K562 (cell line): ENCODE data around the gene APLF. TPM values are rescaled to one million over a fixed set of nuclear protein-coding genes. Genes with fewer than 3 reads are reported as not detected.

Experiments
- BHLHE40 ChIP-seq: IDR thresholded peaks from 2 replicates; pipeline ENCODE4 v1.6.1; 2011; ENCODE audit warnings: low read length, improper control_type of control experiment
- CHD1 ChIP-seq: fragments of 200-600 bp; sonication (generic); IDR thresholded peaks from one replicate; pipeline ENCODE4 v1.6.1; 2012; ENCODE audit warnings: mild to moderate bottlenecking, moderate library complexity, low read length, inconsistent platforms
- FOXA1 ChIP-seq: fragments of 450-650 bp; IDR thresholded peaks from 2 replicates; pipeline ENCODE4 v1.6.1; 2016; ENCODE audit warnings: mild to moderate bottlenecking, borderline replicate concordance
- HNRNPUL1 ChIP-seq: fragments of 200-400 bp; formaldehyde crosslinking; IDR thresholded peaks from 2 replicates; pipeline ENCODE4 v1.6.1; 2017; ENCODE audit warnings: low read length
- IRF9 ChIP-seq: fragments of 450-650 bp; IDR thresholded peaks from 2 replicates; pipeline ENCODE4 v1.6.1; 2016; ENCODE audit warnings: missing biosample characterization, missing genetic modification characterization
- MYBL2 ChIP-seq, 2 experiments: fragments of 450-650 bp in 1 of 2; sonication (generic) in 1 of 2; formaldehyde crosslinking in 1 of 2; IDR thresholded peaks; 2 replicates each; pipeline versions ENCODE4 v1.6.1 to v1.8.1; 2017 to 2022; ENCODE audit warnings: borderline replicate concordance in 1 of 2, inconsistent platforms in 1 of 2, low read depth in 1 of 2, mild to moderate bottlenecking in 1 of 2, missing genetic modification reagents in 1 of 2, moderate library complexity in 1 of 2
- MYC ChIP-seq, 2 experiments: fragments of 250-450 bp in 1 of 2; sonication (Bioruptor Pico) in 1 of 2; IDR thresholded peaks; 2 replicates each; pipeline versions ENCODE4 v1.5.1 to v1.6.1; 2012 to 2021; ENCODE audit warnings: low read depth in 2 of 2, borderline replicate concordance in 1 of 2, improper control_type of control experiment in 1 of 2, low read length in 1 of 2, mild to moderate bottlenecking in 1 of 2, moderate library complexity in 1 of 2
- RHOXF2B ChIP-seq: fragments of 250-450 bp; sonication (Bioruptor Pico); conservative IDR thresholded peaks from 2 replicates; pipeline ENCODE4 v1.5.1; 2021
- SFPQ ChIP-seq: fragments of 200-400 bp; formaldehyde crosslinking; IDR thresholded peaks from 2 replicates; pipeline ENCODE4 v1.6.1; 2017; ENCODE audit warnings: mild to moderate bottlenecking, low read depth, low read length, moderate library complexity
- SLC30A9 ChIP-seq: fragments of 250-450 bp; sonication (Bioruptor Pico); IDR thresholded peaks from 2 replicates; pipeline ENCODE4 v1.8.0; 2022; ENCODE audit warnings: mild to moderate bottlenecking, moderate library complexity
- SMAD1 ChIP-seq: fragments of 150-350 bp; IDR thresholded peaks from 2 replicates; pipeline ENCODE4 v1.6.1; 2014; ENCODE audit warnings: low read length, low read depth; ENCODE audit not compliant: partially characterized antibody
- SMARCA4 ChIP-seq: fragments of 450-650 bp; IDR thresholded peaks from 2 replicates; pipeline ENCODE4 v1.6.1; 2016
- THRAP3 ChIP-seq: fragments of 450-650 bp; IDR thresholded peaks from 2 replicates; pipeline ENCODE4 v1.6.1; 2016; ENCODE audit warnings: mild to moderate bottlenecking, inconsistent platforms, borderline replicate concordance
- ZNF263 ChIP-seq: sonication (generic); formaldehyde crosslinking; IDR thresholded peaks from 2 replicates; pipeline ENCODE4 v1.8.0; 2022; ENCODE audit warnings: mild to moderate bottlenecking, missing genetic modification reagents, borderline replicate concordance
- ZNF324 ChIP-seq: fragments of 250-450 bp; sonication (Bioruptor Pico); IDR thresholded peaks from 2 replicates; pipeline ENCODE4 v1.4.0; 2020; ENCODE audit warnings: mild to moderate bottlenecking
- ZNF445 ChIP-seq: fragments of 250-450 bp; sonication (Bioruptor Pico); IDR thresholded peaks from 2 replicates; pipeline ENCODE4 v1.4.0; 2020; ENCODE audit warnings: low read depth, mild to moderate bottlenecking, moderate library complexity
- polyA plus RNA-seq, 8 experiments: library from polyadenylated mRNA; depleted of rRNA in 4 of 8; stranded (reverse) in 5 of 8; unstranded in 3 of 8; fragments of >200 nt; fragmentation: Nextera tagmentation in 2 of 8; fragmentation: Illumina TruSeq in 1 of 8; extraction: Ambion mirVana in 2 of 8; extraction: Trizol in 1 of 8; gene quantifications; 2 replicates each; pipeline versions ENCODE4 v1.2.1 to v1.2.3, GENCODE V29; 2011 to 2014; ENCODE audit warnings: inconsistent platforms in 1 of 8, missing spikeins in 1 of 8
- total RNA-seq, 7 experiments: library from RNA; depleted of rRNA in 6 of 7; stranded (reverse); fragments of >200 nt in 6 of 7; fragmentation: Illumina TruSeq in 2 of 7; extraction: Trizol in 2 of 7; gene quantifications; 2 replicates each; pipeline versions ENCODE4 v1.2.1 to v1.2.3, GENCODE V29; 2011 to 2021; ENCODE audit warnings: low replicate concordance in 1 of 7
- TF ChIP-seq, protein P1 (sequence below): fragments of 250-450 bp; sonication (Bioruptor Pico); IDR thresholded peaks from 2 replicates; pipeline ENCODE4 v1.4.0; 2020; ENCODE audit warnings: mild to moderate bottlenecking
- TF ChIP-seq, protein P2 (sequence below): IDR thresholded peaks from 2 replicates; pipeline ENCODE4 v1.6.1; 2014; ENCODE audit warnings: antibody characterized with exemption
- TF ChIP-seq, protein P3 (sequence below): fragments of 250-450 bp; sonication (Bioruptor Pico); IDR thresholded peaks from 2 replicates; pipeline ENCODE4 v1.8.0; 2022; ENCODE audit warnings: moderate library complexity, mild to moderate bottlenecking, inconsistent platforms

Gene APLF
- total and polyA plus RNA-seq, 9 of the 15 experiments (the other 6 are each of a cell fraction or from before 2014, with no cell fraction given): 0.07 to 1.1 (median 0.71) TPM

GRCh38 chr2:68441179-68441993, 26.0 kb upstream of the APLF start (continued):
- TF ChIP-seq SFPQ (no peak), THRAP3 (no peak), MYC (IDR thresholded peaks at IDR 0.05; ENCODE audit: low read depth, low read length) (peak; percentile 58; the same call in 1 of the 2 replicates), MYC (CRISPR knock-in tag; IDR thresholded peaks at IDR 0.05; ENCODE audit: borderline replicate concordance, low read depth) (no peak), ZNF445 (CRISPR knock-in tag) (no peak), SLC30A9 (CRISPR knock-in tag) (no peak), SMARCA4 (no peak), RHOXF2B (CRISPR knock-in tag) (no peak), FOXA1 (no peak), ZNF263 (CRISPR knock-in tag) (no peak), CHD1 (no peak), IRF9 (tag) (peak; percentile 56; the same call in 1 of the 2 replicates), MYBL2 (IDR thresholded peaks at IDR 0.05; ENCODE audit: low read depth) (no peak), MYBL2 (CRISPR knock-in tag; IDR thresholded peaks at IDR 0.05; ENCODE audit: borderline replicate concordance) (no peak), HNRNPUL1 (no peak), ZNF324 (CRISPR knock-in tag) (no peak), BHLHE40 (no peak), SMAD1 (no peak)
- TF ChIP-seq, protein P1, sequence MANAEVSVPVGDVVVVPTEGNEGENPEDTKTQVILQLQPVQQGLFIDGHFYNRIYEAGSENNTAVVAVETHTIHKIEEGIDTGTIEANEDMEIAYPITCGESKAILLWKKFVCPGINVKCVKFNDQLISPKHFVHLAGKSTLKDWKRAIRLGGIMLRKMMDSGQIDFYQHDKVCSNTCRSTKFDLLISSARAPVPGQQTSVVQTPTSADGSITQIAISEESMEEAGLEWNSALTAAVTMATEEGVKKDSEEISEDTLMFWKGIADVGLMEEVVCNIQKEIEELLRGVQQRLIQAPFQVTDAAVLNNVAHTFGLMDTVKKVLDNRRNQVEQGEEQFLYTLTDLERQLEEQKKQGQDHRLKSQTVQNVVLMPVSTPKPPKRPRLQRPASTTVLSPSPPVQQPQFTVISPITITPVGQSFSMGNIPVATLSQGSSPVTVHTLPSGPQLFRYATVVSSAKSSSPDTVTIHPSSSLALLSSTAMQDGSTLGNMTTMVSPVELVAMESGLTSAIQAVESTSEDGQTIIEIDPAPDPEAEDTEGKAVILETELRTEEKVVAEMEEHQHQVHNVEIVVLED: no peak
- TF ChIP-seq, protein P2, sequence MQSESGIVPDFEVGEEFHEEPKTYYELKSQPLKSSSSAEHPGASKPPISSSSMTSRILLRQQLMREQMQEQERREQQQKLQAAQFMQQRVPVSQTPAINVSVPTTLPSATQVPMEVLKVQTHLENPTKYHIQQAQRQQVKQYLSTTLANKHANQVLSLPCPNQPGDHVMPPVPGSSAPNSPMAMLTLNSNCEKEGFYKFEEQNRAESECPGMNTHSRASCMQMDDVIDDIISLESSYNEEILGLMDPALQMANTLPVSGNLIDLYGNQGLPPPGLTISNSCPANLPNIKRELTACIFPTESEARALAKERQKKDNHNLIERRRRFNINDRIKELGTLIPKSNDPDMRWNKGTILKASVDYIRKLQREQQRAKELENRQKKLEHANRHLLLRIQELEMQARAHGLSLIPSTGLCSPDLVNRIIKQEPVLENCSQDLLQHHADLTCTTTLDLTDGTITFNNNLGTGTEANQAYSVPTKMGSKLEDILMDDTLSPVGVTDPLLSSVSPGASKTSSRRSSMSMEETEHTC: no peak
- TF ChIP-seq, protein P3, sequence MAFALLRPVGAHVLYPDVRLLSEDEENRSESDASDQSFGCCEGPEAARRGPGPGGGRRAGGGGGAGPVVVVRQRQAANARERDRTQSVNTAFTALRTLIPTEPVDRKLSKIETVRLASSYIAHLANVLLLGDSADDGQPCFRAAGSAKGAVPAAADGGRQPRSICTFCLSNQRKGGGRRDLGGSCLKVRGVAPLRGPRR (CRISPR knock-in tag): no peak
